ENCODE data around the gene MTMR3. TPM values are rescaled to one million over a fixed set of nuclear protein-coding genes. Genes with fewer than 3 reads are reported as not detected.

Gene MTMR3
- total and polyA plus RNA-seq, 4 donors = 6.0 to 38.8 (median 17.1) TPM

DNA sequence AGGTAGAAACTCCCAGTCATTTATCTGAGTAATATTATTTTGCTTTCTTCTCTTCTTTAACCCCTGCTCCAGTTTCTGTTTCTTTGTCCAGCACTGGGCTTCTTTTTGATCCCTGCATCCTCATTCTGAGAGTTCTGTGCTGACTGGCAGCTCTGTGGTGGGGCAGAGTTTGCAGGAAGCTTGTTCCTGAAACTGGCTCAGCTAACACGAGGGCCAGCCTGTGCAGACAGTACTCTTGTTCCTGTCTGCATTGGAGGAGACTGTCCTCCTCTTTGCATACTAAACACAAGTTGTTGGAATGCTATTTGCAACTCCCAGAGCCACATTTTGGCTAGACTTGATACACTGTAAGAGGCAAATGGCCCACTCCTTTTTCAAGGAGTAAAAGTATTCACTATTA lies 104.2 kb downstream of the MTMR3 start:
- WGBS = 49% methylated on average over 1 of the region's 1 CpG
- no peak overlapping the region for H3K27ac ChIP-seq (ENCODE audit: low read depth in 1 of 2, low read length in 2 of 2)
- no peak overlapping the region for H3K4me3 ChIP-seq (ENCODE audit: low read depth in 1 of 3, low read length in 3 of 3)
- no peaks in the 10 kb centered on the region for H3K9me3 ChIP-seq (ENCODE audit: control insufficient read depth in 4 of 4, low read length in 3 of 4)
- no peak for TF ChIP-seq YY1 (IDR thresholded peaks at IDR 0.05)
- TF ChIP-seq HNF4G (IDR thresholded peaks at IDR 0.05) = no peak
- no peak for TF ChIP-seq EGR1 (IDR thresholded peaks at IDR 0.05; ENCODE audit: low read depth in 2 of 2)
- TF ChIP-seq, protein P1, sequence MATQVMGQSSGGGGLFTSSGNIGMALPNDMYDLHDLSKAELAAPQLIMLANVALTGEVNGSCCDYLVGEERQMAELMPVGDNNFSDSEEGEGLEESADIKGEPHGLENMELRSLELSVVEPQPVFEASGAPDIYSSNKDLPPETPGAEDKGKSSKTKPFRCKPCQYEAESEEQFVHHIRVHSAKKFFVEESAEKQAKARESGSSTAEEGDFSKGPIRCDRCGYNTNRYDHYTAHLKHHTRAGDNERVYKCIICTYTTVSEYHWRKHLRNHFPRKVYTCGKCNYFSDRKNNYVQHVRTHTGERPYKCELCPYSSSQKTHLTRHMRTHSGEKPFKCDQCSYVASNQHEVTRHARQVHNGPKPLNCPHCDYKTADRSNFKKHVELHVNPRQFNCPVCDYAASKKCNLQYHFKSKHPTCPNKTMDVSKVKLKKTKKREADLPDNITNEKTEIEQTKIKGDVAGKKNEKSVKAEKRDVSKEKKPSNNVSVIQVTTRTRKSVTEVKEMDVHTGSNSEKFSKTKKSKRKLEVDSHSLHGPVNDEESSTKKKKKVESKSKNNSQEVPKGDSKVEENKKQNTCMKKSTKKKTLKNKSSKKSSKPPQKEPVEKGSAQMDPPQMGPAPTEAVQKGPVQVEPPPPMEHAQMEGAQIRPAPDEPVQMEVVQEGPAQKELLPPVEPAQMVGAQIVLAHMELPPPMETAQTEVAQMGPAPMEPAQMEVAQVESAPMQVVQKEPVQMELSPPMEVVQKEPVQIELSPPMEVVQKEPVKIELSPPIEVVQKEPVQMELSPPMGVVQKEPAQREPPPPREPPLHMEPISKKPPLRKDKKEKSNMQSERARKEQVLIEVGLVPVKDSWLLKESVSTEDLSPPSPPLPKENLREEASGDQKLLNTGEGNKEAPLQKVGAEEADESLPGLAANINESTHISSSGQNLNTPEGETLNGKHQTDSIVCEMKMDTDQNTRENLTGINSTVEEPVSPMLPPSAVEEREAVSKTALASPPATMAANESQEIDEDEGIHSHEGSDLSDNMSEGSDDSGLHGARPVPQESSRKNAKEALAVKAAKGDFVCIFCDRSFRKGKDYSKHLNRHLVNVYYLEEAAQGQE (IDR thresholded peaks at IDR 0.05) = no peak
- no peak for TF ChIP-seq RAD21 (IDR thresholded peaks at IDR 0.05)
- TF ChIP-seq FOXA2 (IDR thresholded peaks at IDR 0.05) = no peak
- no peak for TF ChIP-seq RXRA (IDR thresholded peaks at IDR 0.05)
- H3K4me1 ChIP-seq (ENCODE audit: control insufficient read depth in 4 of 4, insufficient read depth in 4 of 4, low read length in 3 of 4) = no peaks in the 10 kb centered on the region
- H3K9ac ChIP-seq (ENCODE audit: low read depth in 1 of 2, low read length in 2 of 2) = no peak overlapping the region
- H3K27me3 ChIP-seq (ENCODE audit: control insufficient read depth in 4 of 4, insufficient read depth in 4 of 4, low read length in 3 of 4) = no peaks in the 10 kb centered on the region
- no peak for DNase-seq (ENCODE audit: low spot score)
- H3K36me3 ChIP-seq (ENCODE audit: control insufficient read depth in 4 of 4, insufficient read depth in 3 of 4, low read depth in 1 of 4, low read length in 3 of 4) = peaks cover 2 to 14% (median 7%) of the 10 kb centered on the region in 4 donors

DNA sequence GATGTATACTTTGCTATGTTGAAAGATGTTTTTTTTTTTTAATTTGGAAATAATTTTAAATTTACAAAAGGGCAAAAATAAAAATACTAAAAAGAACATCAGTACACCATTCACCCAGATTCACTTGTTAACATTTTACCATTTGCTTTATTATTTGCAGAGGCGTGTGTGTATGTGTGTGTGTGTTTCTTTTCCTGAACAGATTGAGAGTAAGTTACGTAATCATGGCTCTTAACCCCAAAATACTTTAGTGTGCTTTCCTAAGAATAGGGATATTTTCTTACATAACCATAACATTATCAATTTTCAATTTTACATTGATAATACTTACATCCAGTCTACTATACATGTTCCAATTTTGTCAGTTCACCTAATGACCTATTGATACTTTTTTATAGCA lies 105.7 kb downstream of the MTMR3 start:
- no peak overlapping the region for H3K4me3 ChIP-seq (ENCODE audit: low read depth in 1 of 3, low read length in 3 of 3)
- H3K4me1 ChIP-seq (ENCODE audit: control insufficient read depth in 4 of 4, insufficient read depth in 4 of 4, low read length in 3 of 4) = peaks cover 0 to 3% (median under 1%) of the 10 kb centered on the region in 4 donors
- H3K36me3 ChIP-seq (ENCODE audit: control insufficient read depth in 4 of 4, insufficient read depth in 3 of 4, low read depth in 1 of 4, low read length in 3 of 4) = peaks cover 2 to 20% (median 11%) of the 10 kb centered on the region in 4 donors
- TF ChIP-seq FOXA1 (IDR thresholded peaks at IDR 0.05) (no peak), FOXA2 (IDR thresholded peaks at IDR 0.05) (no peak), SP1 (IDR thresholded peaks at IDR 0.05) (no peak), NR2F2 (IDR thresholded peaks at IDR 0.05) (no peak), TAF1 (conservative IDR thresholded peaks at IDR 0.05) (no peak), GABPA (IDR thresholded peaks at IDR 0.05 in 1 of 2, conservative IDR thresholded peaks at IDR 0.05 in 1 of 2) (no peak), RAD21 (IDR thresholded peaks at IDR 0.05) (no peak), RXRA (IDR thresholded peaks at IDR 0.05) (no peak), HNF4G (IDR thresholded peaks at IDR 0.05) (no peak), YY1 (IDR thresholded peaks at IDR 0.05) (no peak)
- TF ChIP-seq, protein P2, sequence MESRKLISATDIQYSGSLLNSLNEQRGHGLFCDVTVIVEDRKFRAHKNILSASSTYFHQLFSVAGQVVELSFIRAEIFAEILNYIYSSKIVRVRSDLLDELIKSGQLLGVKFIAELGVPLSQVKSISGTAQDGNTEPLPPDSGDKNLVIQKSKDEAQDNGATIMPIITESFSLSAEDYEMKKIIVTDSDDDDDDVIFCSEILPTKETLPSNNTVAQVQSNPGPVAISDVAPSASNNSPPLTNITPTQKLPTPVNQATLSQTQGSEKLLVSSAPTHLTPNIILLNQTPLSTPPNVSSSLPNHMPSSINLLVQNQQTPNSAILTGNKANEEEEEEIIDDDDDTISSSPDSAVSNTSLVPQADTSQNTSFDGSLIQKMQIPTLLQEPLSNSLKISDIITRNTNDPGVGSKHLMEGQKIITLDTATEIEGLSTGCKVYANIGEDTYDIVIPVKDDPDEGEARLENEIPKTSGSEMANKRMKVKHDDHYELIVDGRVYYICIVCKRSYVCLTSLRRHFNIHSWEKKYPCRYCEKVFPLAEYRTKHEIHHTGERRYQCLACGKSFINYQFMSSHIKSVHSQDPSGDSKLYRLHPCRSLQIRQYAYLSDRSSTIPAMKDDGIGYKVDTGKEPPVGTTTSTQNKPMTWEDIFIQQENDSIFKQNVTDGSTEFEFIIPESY (IDR thresholded peaks at IDR 0.05) = no peak
- TF ChIP-seq, protein P3, sequence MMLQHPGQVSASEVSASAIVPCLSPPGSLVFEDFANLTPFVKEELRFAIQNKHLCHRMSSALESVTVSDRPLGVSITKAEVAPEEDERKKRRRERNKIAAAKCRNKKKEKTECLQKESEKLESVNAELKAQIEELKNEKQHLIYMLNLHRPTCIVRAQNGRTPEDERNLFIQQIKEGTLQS (IDR thresholded peaks at IDR 0.05) = no peak
- H3K9ac ChIP-seq (ENCODE audit: low read depth in 1 of 2, low read length in 2 of 2) = no peak overlapping the region
- no peaks in the 10 kb centered on the region for H3K9me3 ChIP-seq (ENCODE audit: control insufficient read depth in 4 of 4, low read length in 3 of 4)
- DNase-seq (ENCODE audit: low spot score) = no peak
- H3K27me3 ChIP-seq (ENCODE audit: control insufficient read depth in 4 of 4, insufficient read depth in 4 of 4, low read length in 3 of 4) = no peaks in the 10 kb centered on the region
- 66% methylated on average over 2 of the region's 2 CpGs for WGBS
- H3K27ac ChIP-seq (ENCODE audit: low read depth in 1 of 2, low read length in 2 of 2) = no peak overlapping the region
